CMK (cell line): Measurements from ENCODE around the gene PTPRC.

Experiments
- DNase-seq: peaks from one replicate; pipeline ENCODE4 v3.0.0-alpha.2; 2010; ENCODE audit warnings: low read depth

The PTPRC gene

GRCh38 chr1:198701766-198702539 is 63.1 kb downstream of the PTPRC start:
- no peak for DNase-seq

- DNase-seq, result no peak
Observed at GRCh38 chr1:198708761-198709525, 70.1 kb downstream of the PTPRC start.

GRCh38 chr1:198711837-198712236 is 73.0 kb downstream of the PTPRC start:
- no peak for DNase-seq

GRCh38 chr1:198713081-198713480 is 74.2 kb downstream of the PTPRC start:
- no peak for DNase-seq

- DNase-seq, result no peak
Observed at GRCh38 chr1:198714271-198714670, 75.4 kb downstream of the PTPRC start.

GRCh38 chr1:198716051-198716450 is 77.2 kb downstream of the PTPRC start:
- DNase-seq, result no peak

GRCh38 chr1:198717510-198717909 is 78.7 kb downstream of the PTPRC start:
- DNase-seq, result no peak

GRCh38 chr1:198723127-198723526 is 84.3 kb downstream of the PTPRC start:
- DNase-seq, result no peak

- no peak for DNase-seq
Observed at GRCh38 chr1:198725090-198725489, 86.2 kb downstream of the PTPRC start.

GRCh38 chr1:198726455-198726854 is 87.6 kb downstream of the PTPRC start:
- no peak for DNase-seq

GRCh38 chr1:198729195-198729863 is 90.5 kb downstream of the PTPRC start:
- no peak for DNase-seq

- DNase-seq, result no peak
Observed at GRCh38 chr1:198730952-198731351, 92.1 kb downstream of the PTPRC start.

- DNase-seq, result no peak
Observed at GRCh38 chr1:198734323-198735008, 95.6 kb downstream of the PTPRC start.

GRCh38 chr1:198741744-198742143 is 102.9 kb downstream of the PTPRC start:
- no peak for DNase-seq

- DNase-seq, result no peak
Observed at GRCh38 chr1:198747127-198747526, 108.3 kb downstream of the PTPRC start.

GRCh38 chr1:198749279-198749678 is 110.4 kb downstream of the PTPRC start:
- DNase-seq, result no peak

GRCh38 chr1:198750081-198750480 is 111.2 kb downstream of the PTPRC start:
- no peak for DNase-seq

GRCh38 chr1:198751741-198752140 is 112.9 kb downstream of the PTPRC start:
- DNase-seq, result no peak

GRCh38 chr1:198754670-198755069 is 115.8 kb downstream of the PTPRC start:
- DNase-seq, result no peak

GRCh38 chr1:198755715-198756114 is 116.9 kb downstream of the PTPRC start:
- no peak for DNase-seq

- DNase-seq, result no peak
Observed at GRCh38 chr1:198756470-198756869, 117.6 kb downstream of the PTPRC start.
